OCI-LY7 (cell line): ENCODE measurements around the gene RFNG. TPM values are rescaled to one million over a fixed set of nuclear protein-coding genes. Genes with fewer than 3 reads are reported as not detected.

Experiments used
- BruUV-seq: library from RNA; stranded (reverse); fragments of 400-500 nt; replicated peaks from 2 replicates; lab custom pipeline; 2021; lab: Mats Ljungman, UMichigan
- CTCF ChIA-PET: fragments of 300-600 bp; sonication (Branson Sonifier 250); formaldehyde crosslinking; loops from one replicate; lab custom pipeline; 2022; ENCODE audit warnings: antibody characterized with exemption; ENCODE audit not compliant: unreplicated experiment; lab: Charles Lee
- POLR2A ChIA-PET: fragments of 300-600 bp; sonication (Branson Sonifier 250); formaldehyde crosslinking; loops from one replicate; lab custom pipeline; 2022; ENCODE audit warnings: antibody characterized with exemption; lab: Charles Lee
- DNase-seq: peaks from one replicate; pipeline ENCODE4 v3.0.0-alpha.2; 2015; ENCODE audit warnings: low spot score
- H2AFZ ChIP-seq: fragments of 200-600 bp; sonication (generic), shearing (Covaris generic); 2 replicates; pipeline ENCODE4 v1.6.1; 2014; ENCODE audit warnings: mild to moderate bottlenecking, antibody characterized with exemption, low read length, moderate library complexity
- H3K27ac ChIP-seq: fragments of 200-600 bp; sonication (generic); 2 replicates; pipeline ENCODE4 v1.5.1; 2014; ENCODE audit warnings: mixed run types, low read depth, mild to moderate bottlenecking, moderate library complexity, low read length, inconsistent platforms; ENCODE audit not compliant: poor library complexity, severe bottlenecking
- H3K36me3 ChIP-seq: fragments of 200-600 bp; sonication (generic); 2 replicates; pipeline ENCODE4 v1.6.1; 2014; ENCODE audit warnings: mild to moderate bottlenecking, antibody characterized with exemption, low read length, moderate library complexity, mixed read lengths; ENCODE audit not compliant: insufficient read depth
- H3K4me1 ChIP-seq: fragments of 200-600 bp; sonication (generic); 2 replicates; pipeline ENCODE4 v1.5.1; 2014; ENCODE audit warnings: mild to moderate bottlenecking, low read length; ENCODE audit not compliant: insufficient read depth, poor library complexity, severe bottlenecking
- H3K4me2 ChIP-seq: fragments of 200-600 bp; sonication (generic); 2 replicates; pipeline ENCODE4 v1.6.1; 2014; ENCODE audit warnings: mild to moderate bottlenecking, low read length
- H3K4me3 ChIP-seq: fragments of 200-600 bp; sonication (generic); 2 replicates; pipeline ENCODE4 v1.5.1; 2014; ENCODE audit warnings: mild to moderate bottlenecking, low read depth, low read length; ENCODE audit not compliant: poor library complexity, severe bottlenecking
- H3K79me2 ChIP-seq: fragments of 200-600 bp; sonication (generic); 2 replicates; pipeline ENCODE4 v1.6.1; 2016; ENCODE audit warnings: low read depth, mild to moderate bottlenecking, low read length, moderate library complexity, mixed read lengths; ENCODE audit not compliant: insufficient read depth
- H3K9me2 ChIP-seq: fragments of 200-600 bp; sonication (generic); 2 replicates; pipeline ENCODE4 v1.6.1; 2016; ENCODE audit warnings: mild to moderate bottlenecking, low read length, mixed read lengths; ENCODE audit not compliant: insufficient read depth
- H3K9me3 ChIP-seq: fragments of 200-600 bp; sonication (generic); 2 replicates; pipeline ENCODE4 v1.6.1; 2014; ENCODE audit warnings: mild to moderate bottlenecking, mixed run types, low read length, mixed read lengths
- H4K20me1 ChIP-seq: fragments of 200-600 bp; sonication (generic); 2 replicates; pipeline ENCODE4 v1.6.1; 2014; ENCODE audit warnings: mild to moderate bottlenecking, antibody characterized with exemption, low read length, moderate library complexity, mixed read lengths; ENCODE audit not compliant: insufficient read depth
- CTCF ChIP-seq: fragments of 200-600 bp; sonication (generic); conservative IDR thresholded peaks from 2 replicates; pipeline ENCODE4 v1.5.1; 2014; ENCODE audit warnings: mild to moderate bottlenecking, antibody characterized with exemption, low read length, moderate library complexity, mixed read lengths
- EZH2phosphoT487 ChIP-seq: fragments of 200-600 bp; sonication (generic); IDR thresholded peaks from 2 replicates; pipeline ENCODE4 v1.6.1; 2018; ENCODE audit warnings: low read depth, borderline replicate concordance, mild to moderate bottlenecking, mixed run types, antibody characterized with exemption, low read length, moderate library complexity, mixed read lengths
- intact Hi-C: fragments of 100-400 bp; cut with micrococcal nuclease; formaldehyde crosslinking; loops from one replicate; pipeline ENCODE4 v1.10.0; 2022; ENCODE audit not compliant: unreplicated experiment
- total RNA-seq, 2 experiments: library from RNA; depleted of rRNA in 1 of 2; stranded (reverse); fragments of >200 nt in 1 of 2; shearing (Covaris generic) in 1 of 2; gene quantifications; 2 replicates each; pipeline ENCODE4 v1.2.3, GENCODE V29; 2014 to 2022

RFNG gene
- total RNA-seq, 2 experiments from 2014 or later: 47.3 to 59.4 TPM

DNA sequence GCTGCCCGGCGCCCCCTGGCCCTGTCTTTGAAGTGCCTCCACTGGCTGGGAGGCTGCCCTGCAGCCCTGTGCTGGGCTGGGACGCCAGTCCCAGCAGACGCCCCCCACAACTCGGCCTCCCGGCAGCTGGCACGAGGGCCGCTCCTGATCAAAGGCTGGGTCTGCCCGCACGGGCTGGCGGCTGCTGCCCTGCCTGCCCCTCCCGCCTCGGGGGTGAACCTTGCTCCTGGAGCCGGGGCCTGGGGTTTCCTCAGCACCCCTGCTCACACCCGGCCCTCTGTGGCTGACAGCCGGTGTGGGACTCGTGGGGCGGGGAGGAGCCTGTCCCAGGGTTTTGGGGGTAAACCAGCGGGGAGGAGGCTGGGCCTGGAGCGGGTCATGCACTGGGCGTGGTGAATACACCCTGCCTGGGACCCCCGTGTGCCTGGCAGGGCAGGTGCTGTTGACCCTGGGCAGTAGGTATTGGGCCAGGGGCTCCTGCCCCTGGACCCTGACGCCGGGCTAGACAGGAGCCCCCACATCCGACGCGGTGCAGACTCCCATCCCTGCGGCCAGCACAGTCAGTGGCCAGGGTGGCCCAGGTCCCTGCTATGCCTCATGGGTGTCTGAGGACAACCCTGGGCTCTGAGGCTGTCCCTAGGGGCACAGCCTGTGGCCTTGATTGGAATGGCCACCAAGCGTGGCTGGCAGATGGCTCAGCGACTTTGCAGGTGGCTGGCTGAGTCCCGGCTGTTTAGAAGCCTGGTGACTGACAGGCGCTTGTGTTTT, 50.6 kb downstream of the RFNG start:
- no peak for TF ChIP-seq EZH2phosphoT487
- Histone ChIP-seq H3K4me1 (no peaks in the 10 kb centered on the region), H2AFZ (no peak overlapping the region), H3K27ac (no peak overlapping the region), H3K36me3 (peaks cover 8% of the 10 kb centered on the region; the same call in 1 of the 2 replicates), H3K4me2 (no peak overlapping the region), H4K20me1 (no peaks in the 10 kb centered on the region), H3K9me2 (no peaks in the 10 kb centered on the region), H3K9me3 (no peaks in the 10 kb centered on the region), H3K4me3 (no peak overlapping the region), H3K79me2 (no peaks in the 10 kb centered on the region)
- intact Hi-C loops: no loop called here
- ChIA-PET POLR2A (no interaction called here), CTCF (no interaction called here)
- DNase-seq: peak; percentile 45
- BruUV-seq: no TSS peak

DNA sequence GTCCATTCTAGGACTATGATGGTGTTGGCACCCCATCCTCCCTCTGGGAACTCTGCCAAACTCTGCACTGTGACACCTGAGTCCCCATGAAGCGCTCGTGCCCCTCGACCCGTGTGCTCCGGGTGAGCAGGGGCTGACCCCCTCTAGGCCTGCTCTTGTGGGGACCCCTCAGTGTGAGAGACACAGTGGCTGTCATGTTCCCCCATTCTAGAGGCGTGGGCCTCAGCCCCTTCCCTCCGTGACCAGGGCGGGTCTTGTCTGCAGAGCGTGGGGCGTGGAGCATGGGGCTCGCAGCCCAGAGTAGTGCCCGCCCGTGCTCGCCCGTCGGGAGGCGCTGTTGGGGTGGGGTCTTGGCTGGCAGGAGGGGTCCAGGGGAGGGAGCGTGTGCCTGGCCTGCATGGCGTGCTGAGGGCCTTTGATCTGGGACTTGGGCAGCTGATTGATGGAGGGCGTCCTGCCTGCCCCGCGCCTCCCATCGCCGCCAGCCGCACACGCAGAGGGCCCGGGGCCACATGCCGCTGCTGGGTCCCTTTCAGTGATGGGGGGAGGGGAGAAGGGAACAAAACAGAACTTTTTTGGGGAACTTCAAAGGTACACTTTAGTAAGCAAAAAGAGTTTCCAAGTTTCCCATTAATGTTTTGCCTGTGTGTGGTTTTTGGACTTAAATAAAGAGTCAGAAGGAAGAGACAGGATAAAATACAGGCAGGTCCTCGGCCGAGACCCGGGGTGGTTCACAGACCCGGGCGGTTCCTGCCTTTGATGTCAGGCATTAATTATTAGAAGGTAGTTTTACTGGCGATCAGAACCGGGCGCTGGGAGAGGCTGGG, 51.4 kb downstream of the RFNG start:
- intact Hi-C loops: no loop called here
- no peaks in the 10 kb centered on the region for H3K9me2 ChIP-seq
- no peak overlapping the region for H3K4me2 ChIP-seq
- H3K79me2 ChIP-seq: no peaks in the 10 kb centered on the region
- CTCF ChIA-PET: no interaction called here
- no peak overlapping the region for H3K27ac ChIP-seq
- peaks cover 8% of the 10 kb centered on the region; the same call in 1 of the 2 replicates for H3K36me3 ChIP-seq
- TF ChIP-seq CTCF (no peak), EZH2phosphoT487 (no peak)
- H3K4me3 ChIP-seq: no peak overlapping the region
- no peak overlapping the region for H2AFZ ChIP-seq
- no peaks in the 10 kb centered on the region for H3K9me3 ChIP-seq
- BruUV-seq: no TSS peak
- DNase-seq: no peak
- no peaks in the 10 kb centered on the region for H4K20me1 ChIP-seq
- H3K4me1 ChIP-seq: no peaks in the 10 kb centered on the region
- POLR2A ChIA-PET: no interaction called here

GRCh38 chr17:81999587-81999975, 52.0 kb downstream of the RFNG start:
- Histone ChIP-seq H3K4me3 (no peak overlapping the region), H2AFZ (no peak overlapping the region), H3K4me2 (no peak overlapping the region), H4K20me1 (no peaks in the 10 kb centered on the region), H3K9me3 (no peaks in the 10 kb centered on the region), H3K4me1 (no peaks in the 10 kb centered on the region), H3K9me2 (no peaks in the 10 kb centered on the region), H3K27ac (no peak overlapping the region), H3K79me2 (no peaks in the 10 kb centered on the region), H3K36me3 (peaks cover 8% of the 10 kb centered on the region; the same call in 1 of the 2 replicates)
- CTCF ChIA-PET: no interaction called here
- DNase-seq: no peak
- TF ChIP-seq CTCF (no peak), EZH2phosphoT487 (no peak)
- intact Hi-C loops: no loop called here
- BruUV-seq: no TSS peak
- POLR2A ChIA-PET: no interaction called here
